Islet of Langerhans (tissue), 1 donor: ENCODE data around the gene BCDIN3D.

Experiments used
- FAIRE-seq: peaks from one replicate; lab custom pipeline; 2011; peaks lifted over from hg19 to GRCh38; lab: Jason Lieb, UNC

Gene BCDIN3D

GRCh38 chr12:49795654-49796105 is 47.2 kb downstream of the BCDIN3D start:
- FAIRE-seq = no peak

- FAIRE-seq = no peak
Observed at GRCh38 chr12:49794811-49795653, 47.9 kb downstream of the BCDIN3D start.

- no peak for FAIRE-seq
Observed at GRCh38 chr12:49794021-49794420, 48.9 kb downstream of the BCDIN3D start.

- FAIRE-seq = no peak
Observed at GRCh38 chr12:49793620-49794019, 49.3 kb downstream of the BCDIN3D start.

- FAIRE-seq = no peak
Observed at GRCh38 chr12:49792976-49793580, 49.8 kb downstream of the BCDIN3D start.

GRCh38 chr12:49792181-49792970 is 50.5 kb downstream of the BCDIN3D start:
- no peak for FAIRE-seq

- FAIRE-seq = no peak
Observed at GRCh38 chr12:49791700-49792099, 51.2 kb downstream of the BCDIN3D start.

GRCh38 chr12:49790741-49791555 is 52.0 kb downstream of the BCDIN3D start:
- no peak for FAIRE-seq

- no peak for FAIRE-seq
Observed at GRCh38 chr12:49789992-49790391, 52.9 kb downstream of the BCDIN3D start.

GRCh38 chr12:49787672-49788071 is 55.2 kb downstream of the BCDIN3D start:
- no peak for FAIRE-seq
